Thyroid gland (tissue), 4 donors: Measurements from ENCODE around the gene KCNJ6.
"Not testable (repeated sequence)": the region's sequence is repeated elsewhere in the genome, so short reads cannot be mapped to it uniquely, and the experiment has no call there.

Experiments
- POLR2A ChIP-seq, 2 donors: fragments of 450-650 bp; IDR thresholded peaks; one replicate each; pipeline ENCODE4 v1.6.1; 2017; ENCODE audit warnings: antibody characterized with exemption in 2 of 2, mild to moderate bottlenecking in 2 of 2, moderate library complexity in 1 of 2
- TF ChIP-seq, protein P1 (sequence below), 6 experiments: fragments of 200-600 bp in 3 of 6; fragments of 450-650 bp in 3 of 6; sonication (generic) in 3 of 6; IDR thresholded peaks; one replicate each; pipeline ENCODE4 v1.5.1; 2016 to 2019; ENCODE audit warnings: antibody characterized with exemption in 6 of 6, mild to moderate bottlenecking in 2 of 6, inconsistent platforms in 1 of 6, moderate library complexity in 1 of 6

- TF ChIP-seq, protein P1, sequence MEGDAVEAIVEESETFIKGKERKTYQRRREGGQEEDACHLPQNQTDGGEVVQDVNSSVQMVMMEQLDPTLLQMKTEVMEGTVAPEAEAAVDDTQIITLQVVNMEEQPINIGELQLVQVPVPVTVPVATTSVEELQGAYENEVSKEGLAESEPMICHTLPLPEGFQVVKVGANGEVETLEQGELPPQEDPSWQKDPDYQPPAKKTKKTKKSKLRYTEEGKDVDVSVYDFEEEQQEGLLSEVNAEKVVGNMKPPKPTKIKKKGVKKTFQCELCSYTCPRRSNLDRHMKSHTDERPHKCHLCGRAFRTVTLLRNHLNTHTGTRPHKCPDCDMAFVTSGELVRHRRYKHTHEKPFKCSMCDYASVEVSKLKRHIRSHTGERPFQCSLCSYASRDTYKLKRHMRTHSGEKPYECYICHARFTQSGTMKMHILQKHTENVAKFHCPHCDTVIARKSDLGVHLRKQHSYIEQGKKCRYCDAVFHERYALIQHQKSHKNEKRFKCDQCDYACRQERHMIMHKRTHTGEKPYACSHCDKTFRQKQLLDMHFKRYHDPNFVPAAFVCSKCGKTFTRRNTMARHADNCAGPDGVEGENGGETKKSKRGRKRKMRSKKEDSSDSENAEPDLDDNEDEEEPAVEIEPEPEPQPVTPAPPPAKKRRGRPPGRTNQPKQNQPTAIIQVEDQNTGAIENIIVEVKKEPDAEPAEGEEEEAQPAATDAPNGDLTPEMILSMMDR (IDR thresholded peaks at IDR 0.05) = not testable (repeated sequence)
- TF ChIP-seq POLR2A (IDR thresholded peaks at IDR 0.05) = not testable (repeated sequence)
These were observed 339.3 kb downstream of the KCNJ6 start for GRCh38 chr21:37576929-37577328.
